GM18508 (cell line): ENCODE results near the gene STMN1.
"Not testable (repeated sequence)": the region's sequence is repeated elsewhere in the genome, so short reads cannot be mapped to it uniquely, and the experiment has no call there.

Source experiments
- ATAC-seq: cut with Tn5 transposase; IDR thresholded peaks from one replicate; pipeline ENCODE4 v1.9.1; 2021; ENCODE audit warnings: moderate number of reproducible peaks; ENCODE audit not compliant: insufficient read depth, unreplicated experiment

Gene STMN1

DNA sequence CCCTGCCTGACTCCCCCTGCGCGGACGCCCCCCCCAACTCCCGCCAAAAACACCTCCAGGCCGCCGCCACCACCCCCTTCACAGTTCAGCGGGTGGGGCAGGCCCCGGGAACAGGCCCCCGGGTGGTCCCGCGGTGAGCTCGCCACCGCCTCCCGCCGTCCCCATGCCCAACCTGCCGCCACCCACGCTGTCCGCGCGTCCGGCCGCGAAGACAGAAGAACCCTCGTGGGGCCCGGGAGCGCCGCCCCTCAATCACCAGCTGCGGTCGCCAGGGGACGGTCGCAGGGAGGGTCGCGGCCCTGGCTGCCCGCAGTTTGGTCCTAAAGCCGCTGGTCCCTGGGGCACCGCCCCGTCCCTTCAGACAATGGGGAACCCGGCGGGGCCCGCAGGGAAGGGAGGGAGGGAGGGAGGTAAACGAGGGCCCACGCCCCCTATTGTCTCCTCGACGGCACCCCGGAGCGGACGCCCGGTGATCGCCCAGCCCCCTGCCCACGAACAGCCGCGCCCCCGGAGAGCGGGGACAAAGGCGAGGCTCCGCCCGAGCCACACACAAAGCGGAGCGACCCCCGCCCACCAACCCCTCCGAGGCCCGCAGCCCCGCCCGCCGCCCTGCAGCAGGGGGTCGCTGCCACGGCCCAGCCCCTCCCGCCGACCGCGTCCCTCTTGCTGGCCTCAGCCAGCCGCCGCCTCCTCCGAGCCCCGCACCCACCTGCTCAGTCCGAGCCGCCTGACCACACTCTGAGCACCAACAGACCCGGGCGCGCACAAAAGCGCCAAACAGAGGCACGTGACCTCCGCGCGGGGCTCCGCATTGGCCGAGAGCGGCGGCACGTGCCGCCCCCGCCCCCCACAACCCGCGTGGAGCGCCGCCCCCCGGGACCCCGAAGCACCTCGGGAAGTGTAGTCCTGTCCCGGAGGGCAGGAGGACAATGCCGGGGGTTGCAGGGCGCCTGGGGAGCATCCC, at the start of gene STMN1:
Gene STMN1, minus strand, starts transcription at position 740 of the 964 bp plus-strand sequence. CDS start 1,743 bp downstream, outside the sequence.
- peak; percentile 43 for ATAC-seq

- ATAC-seq = no peak
Measured at GRCh38 chr1:25955553-25955952, 49.3 kb upstream of the STMN1 start.

DNA sequence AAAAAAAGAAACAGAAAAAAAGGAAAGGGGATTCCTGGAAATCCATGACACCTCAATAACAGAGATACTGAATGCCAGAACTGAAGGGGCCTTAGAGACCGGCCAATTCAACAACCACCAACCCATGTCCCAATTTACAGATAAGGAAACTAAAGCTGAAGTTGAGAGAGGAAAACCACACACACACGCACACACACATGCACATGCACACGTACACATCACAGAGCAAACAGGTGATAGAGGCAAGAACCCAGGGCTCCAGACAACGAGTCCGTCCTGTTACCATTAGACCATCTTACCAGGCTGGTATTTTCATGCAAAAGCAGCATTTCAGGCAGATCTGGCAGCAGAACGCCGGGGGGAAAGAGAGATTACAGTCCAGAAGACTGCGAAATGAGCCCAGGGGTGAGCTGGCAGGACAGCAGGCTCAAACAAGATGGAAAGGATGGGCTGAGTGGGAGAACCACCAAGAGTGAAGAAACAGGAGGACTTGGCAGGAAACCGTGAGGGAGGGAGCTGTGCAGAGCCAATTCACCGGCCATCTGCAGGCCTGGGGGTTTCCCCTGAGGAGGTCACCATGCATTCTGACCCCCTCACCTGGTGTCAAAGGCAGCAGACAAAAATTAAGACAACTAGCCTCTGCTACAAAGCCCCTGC, 48.2 kb upstream of the STMN1 start:
- no peak for ATAC-seq

DNA sequence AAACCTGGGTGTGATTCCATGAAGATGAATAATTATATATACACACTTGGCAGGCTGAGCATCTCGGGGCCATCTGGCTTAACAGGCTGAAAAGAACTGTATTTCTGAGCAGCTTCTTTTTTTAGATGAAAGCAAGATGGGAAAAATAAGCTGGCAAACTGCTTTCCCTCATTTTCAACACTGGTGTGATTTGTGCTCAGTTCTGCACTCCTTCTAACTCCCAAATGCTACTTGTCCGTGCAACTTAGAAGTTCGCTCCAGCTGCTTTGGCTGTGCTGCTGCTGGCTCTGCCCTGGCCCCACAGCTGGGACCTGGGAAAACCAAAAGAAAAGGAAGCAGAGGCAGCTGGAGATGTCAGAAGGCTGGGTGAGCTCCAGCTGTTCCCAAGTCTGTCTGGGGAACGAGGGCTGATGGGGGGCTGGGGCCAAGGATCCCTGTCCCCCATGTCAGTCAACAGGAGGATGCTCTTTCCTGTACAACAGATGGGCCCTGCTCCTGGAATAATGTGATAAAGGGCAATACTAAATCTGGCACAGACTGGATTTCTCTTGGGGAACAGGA, 46.7 kb upstream of the STMN1 start:
- no peak for ATAC-seq

DNA sequence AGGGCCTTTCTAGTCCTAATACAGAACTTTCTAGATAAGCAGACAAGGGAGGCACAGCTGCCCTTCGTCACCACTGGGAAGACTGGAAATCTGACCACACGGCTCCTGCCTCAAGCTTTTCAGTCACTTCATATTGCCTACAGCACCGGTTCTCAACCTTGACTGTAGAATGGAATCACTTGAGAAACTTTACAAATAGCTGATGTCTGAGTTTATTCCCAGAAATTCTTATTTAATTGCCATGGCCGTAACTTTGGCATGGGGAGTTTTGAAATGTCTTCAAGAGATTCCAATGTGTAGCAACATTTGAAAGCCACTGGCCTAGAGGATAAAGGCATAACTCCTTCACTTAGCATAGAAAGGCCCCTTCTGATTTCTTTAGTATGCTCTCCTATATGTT, 42.4 kb upstream of the STMN1 start:
- ATAC-seq = no peak

DNA sequence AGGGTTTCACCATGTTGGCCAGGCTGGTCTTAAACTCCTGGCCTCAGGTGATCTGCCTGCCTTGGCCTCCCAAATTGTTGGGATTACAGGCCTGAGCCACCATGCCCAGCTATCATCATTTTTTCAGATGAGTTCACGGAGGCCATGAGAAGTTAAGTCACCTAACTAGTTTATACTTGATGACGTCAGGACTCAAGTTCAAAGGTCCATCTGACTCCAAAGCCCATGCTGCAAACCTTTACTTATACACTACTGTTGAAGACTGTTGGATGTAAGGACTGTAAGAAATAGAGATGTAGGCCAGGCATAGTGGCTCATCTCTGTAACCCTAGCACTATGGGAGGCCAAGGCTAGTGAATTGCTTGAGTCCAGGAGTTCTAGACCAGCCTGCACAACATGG, 40.8 kb upstream of the STMN1 start:
- ATAC-seq = no peak

- ATAC-seq = no peak
Measured at GRCh38 chr1:25945761-25946160, 39.5 kb upstream of the STMN1 start.

GRCh38 chr1:25944986-25945385, 38.8 kb upstream of the STMN1 start:
- no peak for ATAC-seq

GRCh38 chr1:25943511-25943910, 37.3 kb upstream of the STMN1 start:
- ATAC-seq = not testable (repeated sequence)

DNA sequence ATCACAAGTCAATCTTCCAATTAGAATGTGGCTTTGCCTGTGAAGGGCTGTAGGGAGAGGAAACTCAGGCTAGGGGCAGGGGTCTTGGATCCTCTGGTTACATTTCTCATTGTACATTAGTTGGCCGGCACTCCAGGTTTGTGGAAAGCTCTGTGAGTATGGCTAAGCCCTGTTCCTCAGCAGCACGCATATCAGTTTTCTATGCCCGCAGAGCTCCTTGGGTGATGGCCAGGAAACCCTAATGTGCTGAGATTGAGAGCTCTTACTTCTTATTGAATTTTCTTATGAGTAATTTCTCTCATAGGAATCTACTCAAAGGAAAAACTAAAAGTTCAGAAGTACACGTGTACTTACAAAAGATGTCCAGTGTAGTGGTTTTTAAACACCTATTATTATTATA, 30.7 kb upstream of the STMN1 start:
- ATAC-seq = no peak

GRCh38 chr1:25933479-25934365, 27.5 kb upstream of the STMN1 start:
- no peak for ATAC-seq

DNA sequence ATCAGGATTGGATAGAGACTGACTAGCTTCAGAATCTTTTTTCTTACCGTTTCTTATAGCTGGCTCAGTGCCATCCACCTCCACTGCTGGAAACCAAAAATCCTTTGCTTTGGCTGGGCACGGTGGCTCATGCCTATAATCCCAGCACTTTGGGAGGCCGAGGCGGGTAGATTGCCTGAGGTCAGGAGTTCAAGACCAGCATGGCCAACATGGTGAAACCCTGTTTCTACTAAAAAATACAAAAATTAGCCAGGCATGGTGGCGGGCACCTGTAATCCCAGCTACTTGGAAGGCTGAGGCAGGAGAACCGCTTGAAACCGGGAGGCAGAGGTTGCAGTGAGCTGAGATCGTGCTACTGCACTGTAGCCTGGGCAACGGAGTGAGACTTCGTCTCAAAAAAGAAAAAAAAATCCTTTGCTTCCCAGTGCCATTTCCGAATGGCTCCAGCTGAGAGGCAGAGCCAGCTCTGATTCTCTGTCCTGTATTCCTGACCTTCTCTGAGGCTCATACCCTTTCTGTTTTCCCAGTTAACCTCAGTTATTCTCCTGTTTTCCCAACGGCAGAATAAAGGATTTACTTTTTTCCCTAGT, 26.7 kb upstream of the STMN1 start:
- not testable (repeated sequence) for ATAC-seq

DNA sequence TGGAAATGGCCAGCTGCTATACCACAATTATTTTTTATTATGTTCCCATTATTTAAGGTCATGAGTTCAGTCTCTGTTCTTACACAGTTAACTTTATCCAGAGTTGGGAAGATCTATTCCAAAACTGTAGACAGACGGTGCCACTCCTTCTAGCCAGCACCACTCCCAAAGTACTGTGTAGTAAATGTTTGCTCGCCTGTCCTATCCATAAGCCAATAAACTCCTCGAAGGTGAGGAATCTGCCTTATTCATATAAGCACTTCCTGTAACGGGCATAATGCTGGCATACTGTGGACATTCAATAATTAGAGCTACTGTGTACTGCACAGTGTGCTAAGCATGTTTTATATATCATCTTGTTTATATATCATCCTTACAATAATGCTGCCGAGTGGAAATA, 26.1 kb upstream of the STMN1 start:
- ATAC-seq = no peak

DNA sequence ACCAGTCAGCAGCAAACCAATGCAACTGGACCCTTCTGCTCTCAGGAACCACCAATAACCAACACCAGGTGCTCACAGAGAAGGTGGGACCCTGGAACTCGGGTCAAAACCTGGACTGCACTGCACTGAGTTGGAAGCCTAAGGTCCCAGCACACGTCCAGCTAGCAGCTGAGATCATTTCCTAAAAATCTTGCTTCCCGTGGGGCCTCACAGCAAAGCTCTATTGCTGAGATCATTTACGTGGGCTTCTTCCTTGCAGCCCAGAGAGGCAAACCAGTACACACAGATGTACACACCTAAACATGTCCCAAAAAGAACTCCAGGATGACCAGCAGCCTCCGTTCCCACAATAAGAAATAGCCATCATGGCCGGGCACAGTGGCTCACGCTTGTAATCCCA, 22.8 kb upstream of the STMN1 start:
- ATAC-seq = no peak

- no peak for ATAC-seq
Measured at GRCh38 chr1:25927521-25928265, 21.5 kb upstream of the STMN1 start.

DNA sequence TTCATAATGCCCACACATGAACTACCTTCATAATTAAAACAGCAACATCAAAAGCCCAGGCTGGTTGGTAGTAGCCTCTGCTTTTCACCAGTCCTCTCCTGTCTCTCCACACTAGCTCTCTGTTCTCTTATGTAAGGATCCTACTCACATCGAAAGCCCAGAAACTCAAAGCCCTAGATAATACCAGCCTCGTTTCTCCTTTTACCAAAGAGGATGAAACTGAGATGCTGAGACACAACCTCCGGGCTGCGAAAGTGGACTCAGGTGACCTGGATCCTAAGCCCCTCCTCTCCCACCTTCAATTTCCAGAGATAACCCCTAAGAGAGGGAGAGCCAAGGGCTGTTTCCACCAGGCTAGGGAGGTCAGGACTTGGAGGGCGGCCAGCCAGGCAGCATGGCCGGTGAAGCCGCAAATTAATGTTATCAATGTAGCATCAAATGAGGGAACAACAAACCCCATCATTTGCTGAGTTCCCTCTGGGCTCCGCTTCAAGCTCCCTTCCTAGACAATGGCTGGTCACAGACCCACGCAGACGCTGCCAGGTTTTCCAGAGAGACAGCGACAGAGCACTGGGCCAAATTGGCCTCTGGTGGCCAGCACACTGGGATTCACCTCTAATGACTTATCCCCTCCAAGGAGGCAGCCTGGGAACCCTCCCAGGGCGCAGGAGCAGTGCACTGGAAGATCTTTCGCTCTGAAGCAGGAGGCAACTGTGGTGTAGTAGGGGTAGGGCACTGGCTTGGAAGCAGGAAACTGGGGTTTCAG, 20.7 kb upstream of the STMN1 start:
- no peak for ATAC-seq

- ATAC-seq = no peak
Measured at GRCh38 chr1:25924454-25924853, 18.2 kb upstream of the STMN1 start.

GRCh38 chr1:25922971-25923552, 16.8 kb upstream of the STMN1 start:
- ATAC-seq = no peak
